NCI-H1694 treated with DMSO at 0.1 percent for 48 hours (cell line): ENCODE data around the gene FXYD5.

Experiments
- DNase-seq: peaks from one replicate; lab custom pipeline; 2025; lab: John Stamatoyannopoulos, UW

The FXYD5 gene

DNA sequence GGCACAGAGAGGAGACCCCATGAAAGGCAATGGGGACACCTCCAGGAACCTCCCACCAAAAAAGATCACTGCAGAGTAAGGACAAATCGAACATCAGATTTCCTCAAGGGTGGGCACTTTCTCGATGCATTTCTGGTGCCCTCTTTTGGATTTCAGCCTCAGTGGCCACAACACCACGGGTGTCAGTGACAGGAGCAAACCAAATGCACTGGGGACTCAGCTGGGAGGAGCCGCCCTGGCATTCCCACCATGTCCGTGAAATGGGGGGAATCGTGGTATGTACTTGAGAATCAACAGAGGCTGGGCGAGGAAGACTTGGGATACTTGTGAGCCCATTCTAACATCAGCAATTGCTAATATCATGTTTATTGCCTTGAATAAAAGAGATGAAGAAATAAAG, 57.7 kb downstream of the FXYD5 start:
- DNase-seq, result no peak

DNA sequence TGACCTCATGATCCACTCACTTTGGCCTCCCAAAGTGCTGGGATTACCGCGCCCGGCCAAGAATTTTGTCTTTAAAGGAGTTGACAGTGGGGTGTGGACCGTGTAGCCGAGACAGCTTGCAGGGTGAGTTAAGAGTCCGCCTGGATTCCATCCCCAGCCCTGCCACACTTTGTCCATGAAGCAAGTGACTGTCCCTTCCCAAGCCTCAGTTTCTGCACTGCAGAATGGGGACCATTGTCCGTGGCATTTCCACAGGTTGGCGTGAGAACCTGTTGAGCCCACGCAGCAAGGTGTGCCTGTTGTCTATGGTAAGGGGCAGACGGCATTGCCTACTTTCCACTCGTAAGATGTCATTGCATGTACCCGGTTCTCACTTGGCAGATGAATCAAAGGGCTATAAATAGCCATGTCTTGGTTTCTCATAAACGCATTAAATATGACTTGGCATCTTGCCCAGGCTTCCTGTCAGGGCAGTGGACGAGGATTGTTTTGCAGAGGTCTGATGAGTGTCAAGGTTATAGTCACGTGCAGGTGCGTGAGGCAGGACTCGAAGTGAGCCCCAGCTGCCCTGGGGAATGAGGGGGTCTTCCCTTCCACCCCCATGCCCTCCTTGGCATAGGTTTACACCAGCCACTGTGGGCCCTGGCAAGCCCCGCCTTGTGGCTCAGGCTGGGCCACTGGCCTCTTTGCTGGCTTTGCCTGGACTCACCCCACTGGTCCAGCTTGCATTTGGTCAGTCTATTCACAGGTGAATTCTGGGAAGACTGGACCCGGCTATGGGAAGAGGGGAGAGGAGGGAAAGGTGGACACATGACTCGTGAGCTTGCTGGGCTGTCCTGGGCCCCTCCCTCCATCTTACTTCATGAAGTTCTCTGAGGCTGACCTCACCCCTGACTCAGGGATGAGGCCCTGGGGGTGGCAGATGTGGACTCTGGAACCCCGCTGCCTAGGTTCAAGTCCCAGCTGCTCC, 59.4 kb downstream of the FXYD5 start:
- DNase-seq, result peak; percentile 57

DNA sequence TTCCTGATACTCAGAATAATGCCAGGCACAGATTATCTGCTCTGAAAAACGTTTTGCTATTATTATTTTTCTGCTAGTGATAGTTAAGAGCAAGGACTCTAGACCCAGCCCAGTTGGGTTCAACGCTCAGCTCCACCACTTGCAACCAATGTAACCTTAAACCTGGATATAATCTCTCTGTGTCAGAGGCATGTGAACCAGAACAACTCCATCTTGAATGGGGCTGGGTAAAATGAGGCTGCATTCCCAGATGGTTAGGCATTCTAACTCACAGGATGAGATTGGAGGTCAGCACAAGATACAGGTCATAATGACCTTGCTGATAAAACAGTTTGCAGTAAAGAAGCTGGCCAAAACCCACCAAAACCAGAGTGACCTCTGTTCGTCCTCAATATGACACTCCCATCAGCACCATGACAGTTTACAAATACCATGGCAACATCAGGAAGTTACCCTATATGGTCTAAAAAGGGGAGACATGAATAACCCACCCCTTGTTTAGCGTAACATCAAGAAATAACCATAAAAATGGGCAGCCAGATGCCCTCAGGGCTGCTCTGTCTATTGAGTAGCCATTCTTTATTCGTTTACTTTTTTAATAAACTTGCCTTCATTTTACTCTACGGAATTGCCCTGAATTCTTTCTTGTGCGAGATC, 60.4 kb downstream of the FXYD5 start:
- no peak for DNase-seq

DNA sequence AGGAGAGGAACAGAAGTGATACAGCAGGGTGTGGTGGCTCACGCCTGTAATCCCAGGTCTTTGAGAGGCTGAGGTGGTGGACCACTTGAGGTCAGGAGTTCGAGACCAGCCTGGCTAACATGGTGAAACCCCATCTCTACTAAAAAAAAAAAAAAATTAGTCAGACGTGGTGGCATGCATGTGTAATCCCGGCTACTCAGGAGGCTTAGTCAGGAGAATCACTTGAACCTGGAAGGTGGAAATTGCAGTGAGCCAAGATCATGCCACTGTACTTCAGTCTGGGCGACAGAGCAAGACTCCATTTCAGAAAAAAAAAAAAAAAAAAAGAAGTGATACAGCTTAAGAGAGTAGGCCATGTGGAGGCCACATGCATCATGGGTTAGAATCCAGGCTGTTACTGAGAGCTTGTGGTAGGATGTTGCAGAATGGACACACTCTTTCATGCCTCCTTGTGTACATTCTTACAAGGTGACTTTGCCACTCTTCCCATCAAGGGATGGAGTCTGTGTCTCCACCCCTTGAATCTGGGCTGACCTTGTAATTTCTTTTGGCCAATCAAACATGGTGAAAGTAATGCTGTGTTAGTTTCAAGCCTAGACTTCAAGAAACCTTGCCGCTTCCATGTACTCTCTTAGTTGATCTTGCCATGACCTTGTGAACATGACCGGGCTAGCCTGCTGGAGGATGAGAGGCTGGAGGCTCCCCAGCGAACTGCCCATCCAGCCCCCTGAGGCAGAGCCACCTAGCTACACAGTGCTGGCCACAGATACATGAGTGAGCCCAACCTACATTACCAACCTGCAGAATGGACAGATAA, 61.7 kb downstream of the FXYD5 start:
- no peak for DNase-seq

DNA sequence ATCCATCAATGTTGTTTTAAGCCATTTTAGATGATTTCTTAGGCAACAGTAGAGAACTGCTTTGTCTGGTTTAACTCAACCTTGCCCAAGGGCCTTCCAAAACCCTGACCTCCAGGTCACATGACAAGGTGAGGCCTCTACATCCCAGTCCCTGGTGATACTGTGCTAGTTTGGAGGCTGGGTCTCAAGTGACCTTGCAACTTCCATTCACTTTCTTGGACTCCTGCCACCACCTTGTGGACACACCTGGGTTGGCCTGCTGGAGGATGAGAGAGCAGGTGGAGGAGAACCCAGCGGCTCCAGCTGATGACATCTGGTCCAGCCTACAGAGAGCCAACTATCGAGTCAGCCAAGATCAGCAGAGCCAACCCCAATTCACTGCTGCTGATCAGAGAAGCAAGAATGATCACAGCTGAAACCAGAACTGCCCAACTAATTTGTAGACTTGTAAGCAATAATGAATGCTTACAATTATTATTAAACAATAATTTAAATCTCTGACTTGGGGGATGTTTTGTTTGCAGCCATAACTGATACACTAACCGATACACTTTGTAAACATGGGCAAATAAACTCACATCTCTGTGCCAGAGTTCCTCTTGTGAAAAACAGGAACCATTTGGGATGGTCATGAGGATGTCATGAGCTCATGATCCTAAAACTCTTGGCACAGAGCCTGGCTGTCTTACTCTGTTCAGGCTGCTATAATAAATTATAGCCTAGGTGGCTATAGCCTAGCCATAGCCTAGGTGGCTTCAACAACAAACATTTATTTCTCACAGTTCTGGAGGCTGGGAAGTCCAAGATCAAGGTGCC, 62.5 kb downstream of the FXYD5 start:
- DNase-seq, result no peak

DNA sequence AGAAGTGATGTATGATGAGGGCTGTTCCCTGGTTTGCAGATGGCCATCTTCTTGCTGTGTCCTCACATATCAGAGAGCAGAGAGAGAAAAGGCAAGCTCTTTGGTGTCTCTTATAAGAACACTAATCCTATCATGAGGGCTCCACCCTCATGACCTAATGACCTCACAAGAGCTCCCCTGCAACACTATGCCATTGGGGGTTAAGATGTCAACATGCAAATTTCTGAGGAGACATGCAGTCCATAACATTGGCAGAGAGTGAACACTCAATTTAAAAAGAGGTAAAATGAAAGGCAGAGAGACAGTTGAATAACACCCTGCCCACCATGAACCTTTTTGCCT, 63.1 kb downstream of the FXYD5 start:
- no peak for DNase-seq

DNA sequence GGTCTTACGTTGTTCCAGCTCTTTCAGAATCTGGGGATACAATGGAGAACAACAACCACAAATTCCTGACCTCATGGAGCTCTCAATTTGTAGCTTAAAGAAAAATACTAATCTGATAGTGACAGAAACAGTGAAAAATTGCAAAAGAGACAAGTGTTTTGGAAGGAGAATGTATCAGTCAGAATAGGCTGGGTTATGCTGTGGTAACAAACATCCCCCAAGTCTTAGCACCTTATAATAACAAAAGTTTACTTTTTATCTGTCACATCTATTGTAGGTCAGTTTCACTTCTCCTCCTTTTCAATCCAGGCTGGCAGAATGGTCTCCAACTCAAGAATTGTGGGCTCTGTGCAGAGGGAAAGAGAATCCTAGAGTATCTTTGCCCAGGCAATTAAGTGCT, 64.5 kb downstream of the FXYD5 start:
- DNase-seq, result no peak
